ENCODE measurements around the gene SESN1.
"Not testable (repeated sequence)": the region's sequence is repeated elsewhere in the genome, so short reads cannot be mapped to it uniquely, and the experiment has no call there.

Gene SESN1

GRCh38 chr6:109094416-109095035 is at the start of gene SESN1:
SESN1 (minus strand) TSS chr6:109094846; CDS start chr6:109094073, 773 bp downstream.
- DNase-seq (ENCODE audit: insufficient read length, low spot score) (peak; percentile 60), FAIRE-seq (no peak)

- DNase-seq (ENCODE audit: insufficient read length, low spot score) (no peak), FAIRE-seq (peak; percentile 40)
These were observed 48.5 kb upstream of the SESN1 start for GRCh38 chr6:109143191-109143590.

- FAIRE-seq; DNase-seq (ENCODE audit: insufficient read length, low spot score): not testable (repeated sequence)
These were observed 47.4 kb upstream of the SESN1 start for GRCh38 chr6:109142067-109142466.

GRCh38 chr6:109139109-109139508 is 44.5 kb upstream of the SESN1 start:
- FAIRE-seq (no peak), DNase-seq (ENCODE audit: insufficient read length, low spot score) (no peak)

- not testable (repeated sequence) for FAIRE-seq
These were observed 41.9 kb upstream of the SESN1 start for GRCh38 chr6:109136530-109136929.

GRCh38 chr6:109136039-109136438 is 41.4 kb upstream of the SESN1 start:
- FAIRE-seq, result not testable (repeated sequence)

More at GRCh38 chr6:109136530-109136929, 41.9 kb upstream of the SESN1 start:
- DNase-seq (ENCODE audit: insufficient read length, low spot score), result not testable (repeated sequence)

GRCh38 chr6:109135600-109135999 is 41.0 kb upstream of the SESN1 start:
- FAIRE-seq; DNase-seq (ENCODE audit: insufficient read length, low spot score): not testable (repeated sequence)

More at GRCh38 chr6:109136039-109136438, 41.4 kb upstream of the SESN1 start:
- DNase-seq (ENCODE audit: insufficient read length, low spot score), result not testable (repeated sequence)

GRCh38 chr6:109130065-109130464 is 35.4 kb upstream of the SESN1 start:
- FAIRE-seq, result peak; percentile 74
- no peak for DNase-seq (ENCODE audit: insufficient read length, low spot score)

- DNase-seq (ENCODE audit: insufficient read length, low spot score), result no peak
- FAIRE-seq, result no peak
These were observed 30.9 kb upstream of the SESN1 start for GRCh38 chr6:109125504-109125903.

GRCh38 chr6:109124219-109124618 is 29.6 kb upstream of the SESN1 start:
- no peak for DNase-seq (ENCODE audit: insufficient read length, low spot score)

GRCh38 chr6:109121411-109121810 is 26.8 kb upstream of the SESN1 start:
- peak; percentile 55 for FAIRE-seq
- no peak for DNase-seq (ENCODE audit: insufficient read length, low spot score)

More at GRCh38 chr6:109124219-109124618, 29.6 kb upstream of the SESN1 start:
- FAIRE-seq, result no peak

- FAIRE-seq, result no peak
- DNase-seq (ENCODE audit: insufficient read length, low spot score), result no peak
These were observed 24.3 kb upstream of the SESN1 start for GRCh38 chr6:109118871-109119354.

GRCh38 chr6:109118337-109118736 is 23.7 kb upstream of the SESN1 start:
- peak; percentile 33 for FAIRE-seq

GRCh38 chr6:109117346-109118035 is 22.8 kb upstream of the SESN1 start:
- DNase-seq (ENCODE audit: insufficient read length, low spot score), result no peak
- peak; percentile 97 for FAIRE-seq

More at GRCh38 chr6:109118337-109118736, 23.7 kb upstream of the SESN1 start:
- no peak for DNase-seq (ENCODE audit: insufficient read length, low spot score)

GRCh38 chr6:109112663-109113062 is 18.0 kb upstream of the SESN1 start:
- not testable (repeated sequence) for DNase-seq (ENCODE audit: insufficient read length, low spot score); FAIRE-seq

- DNase-seq (ENCODE audit: insufficient read length, low spot score); FAIRE-seq: not testable (repeated sequence)
These were observed 15.0 kb upstream of the SESN1 start for GRCh38 chr6:109109663-109110062.

- FAIRE-seq, result no peak
These were observed 11.0 kb upstream of the SESN1 start for GRCh38 chr6:109105681-109106080.

GRCh38 chr6:109104512-109104911 is 9.9 kb upstream of the SESN1 start:
- FAIRE-seq, result no peak
- DNase-seq (ENCODE audit: insufficient read length, low spot score), result no peak

More at GRCh38 chr6:109105681-109106080, 11.0 kb upstream of the SESN1 start:
- DNase-seq (ENCODE audit: insufficient read length, low spot score), result no peak

- no peak for DNase-seq (ENCODE audit: insufficient read length, low spot score)
- no peak for FAIRE-seq
These were observed 9.3 kb upstream of the SESN1 start for GRCh38 chr6:109103942-109104341.

- FAIRE-seq (no peak), DNase-seq (ENCODE audit: insufficient read length, low spot score) (no peak)
These were observed 8.1 kb upstream of the SESN1 start for GRCh38 chr6:109102762-109103161.

- FAIRE-seq (no peak), DNase-seq (ENCODE audit: insufficient read length, low spot score) (no peak)
These were observed 3.0 kb upstream of the SESN1 start for GRCh38 chr6:109097661-109098060.

GRCh38 chr6:109096208-109096607 is 1.6 kb upstream of the SESN1 start:
- FAIRE-seq (no peak), DNase-seq (ENCODE audit: insufficient read length, low spot score) (no peak)

All from GM19239 (cell line).